ENCODE data around the gene SOCS7.
"Not testable (repeated sequence)": the region's sequence is repeated elsewhere in the genome, so short reads cannot be mapped to it uniquely, and the experiment has no call there.

SOCS7 gene

DNA sequence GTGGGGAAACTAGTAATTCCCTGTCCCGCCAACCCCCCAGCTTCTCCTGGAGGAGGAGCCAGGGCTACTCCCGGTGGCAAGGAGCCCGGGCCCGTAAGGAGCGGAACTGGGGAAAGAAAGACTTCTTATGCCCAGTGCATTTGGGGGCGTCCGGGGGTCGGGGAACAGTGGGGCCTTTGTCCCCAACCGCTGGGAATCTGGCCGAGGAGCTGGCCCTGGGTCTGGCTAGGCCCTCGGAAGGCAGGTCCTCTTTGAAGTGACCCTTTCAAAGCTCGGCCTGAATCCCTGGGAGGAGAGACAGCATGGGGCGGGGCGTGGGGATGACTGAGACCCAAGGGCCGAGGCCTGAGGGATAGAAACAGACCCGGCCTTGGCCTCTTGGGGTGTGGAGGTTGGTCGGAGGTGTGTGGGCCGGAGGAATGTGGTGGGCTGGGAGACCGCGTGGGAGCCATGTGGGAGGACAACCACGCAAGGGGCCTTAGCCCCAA lies 82.6 kb downstream of the SOCS7 start:
- Histone ChIP-seq H3K36me3 (no peaks in the 10 kb centered on the region), H3K27me3 (no peaks in the 10 kb centered on the region), H3K9me3 (no peaks in the 10 kb centered on the region), H3K4me1 (peaks cover 10% of the 10 kb centered on the region), H3K4me3 (ENCODE audit: low read depth, low read length) (no peak overlapping the region)
- no peak for DNase-seq
- no peak for TF ChIP-seq CTCF (IDR thresholded peaks at IDR 0.05; ENCODE audit: low read depth, low read length)

DNA sequence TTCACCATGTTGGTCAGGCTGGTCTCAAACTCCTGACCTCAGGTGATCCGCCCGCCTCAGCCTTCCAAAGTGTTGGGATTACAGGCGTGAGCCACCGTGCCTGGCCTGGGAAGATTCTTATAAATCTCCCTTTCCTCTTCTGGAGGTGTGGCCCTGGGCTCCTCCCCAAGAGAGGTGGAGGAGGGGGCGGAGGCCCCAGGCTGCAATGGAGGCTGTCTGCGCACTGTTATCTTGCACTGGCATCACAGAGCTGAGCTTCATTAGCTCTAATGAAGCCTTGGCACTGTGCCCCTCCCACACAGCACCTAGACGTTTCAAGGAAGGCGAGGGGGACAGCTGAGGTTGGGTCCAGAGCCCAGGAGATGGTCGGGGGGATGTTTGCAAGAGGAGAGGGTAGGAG lies 84.2 kb downstream of the SOCS7 start:
- no peak for TF ChIP-seq CTCF (IDR thresholded peaks at IDR 0.05; ENCODE audit: low read depth, low read length)
- Histone ChIP-seq H3K9me3 (no peaks in the 10 kb centered on the region), H3K4me3 (ENCODE audit: low read depth, low read length) (no peak overlapping the region), H3K27me3 (no peaks in the 10 kb centered on the region), H3K4me1 (peaks cover 10% of the 10 kb centered on the region), H3K36me3 (no peaks in the 10 kb centered on the region)
- DNase-seq: peak; percentile 53

- Histone ChIP-seq H3K9me3 (no peaks in the 10 kb centered on the region), H3K27me3 (no peaks in the 10 kb centered on the region), H3K4me3 (ENCODE audit: low read depth, low read length) (no peak overlapping the region), H3K36me3 (no peaks in the 10 kb centered on the region), H3K4me1 (peaks cover 10% of the 10 kb centered on the region)
- no peak for TF ChIP-seq CTCF (IDR thresholded peaks at IDR 0.05; ENCODE audit: low read depth, low read length)
- no peak for DNase-seq
Measured at GRCh38 chr17:38436386-38436785, 84.7 kb downstream of the SOCS7 start.

DNA sequence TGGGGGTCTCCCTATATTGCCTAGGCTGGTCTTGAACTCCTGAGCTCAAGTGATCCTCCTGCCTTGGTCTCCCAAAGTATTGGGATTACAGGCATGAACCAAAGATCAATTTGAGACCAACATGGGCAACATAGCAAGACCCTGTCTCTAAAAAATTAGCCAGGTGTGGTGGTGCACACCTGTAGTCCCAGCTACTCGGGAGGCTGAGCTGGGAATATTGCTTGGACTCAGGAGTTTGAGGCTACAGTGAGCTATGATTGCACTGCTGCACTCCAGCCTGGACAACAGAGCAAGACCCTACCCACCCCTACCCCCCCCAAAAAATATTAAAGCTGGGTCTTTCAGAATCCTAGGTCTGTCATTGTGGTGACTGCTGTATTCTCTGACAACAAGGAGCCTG lies 85.7 kb downstream of the SOCS7 start:
- not testable (repeated sequence) for H3K36me3 ChIP-seq; DNase-seq; H3K4me3 ChIP-seq (ENCODE audit: low read depth, low read length); H3K27me3 ChIP-seq; H3K4me1 ChIP-seq; H3K9me3 ChIP-seq

GRCh38 chr17:38439436-38439835 lies 87.8 kb downstream of the SOCS7 start:
- H3K27me3 ChIP-seq: no peaks in the 10 kb centered on the region
- TF ChIP-seq CTCF (IDR thresholded peaks at IDR 0.05; ENCODE audit: low read depth, low read length): no peak
- DNase-seq: no peak
- H3K4me1 ChIP-seq: peaks cover 10% of the 10 kb centered on the region
- H3K9me3 ChIP-seq: no peaks in the 10 kb centered on the region
- no peaks in the 10 kb centered on the region for H3K36me3 ChIP-seq
- no peak overlapping the region for H3K4me3 ChIP-seq (ENCODE audit: low read depth, low read length)

GRCh38 chr17:38440614-38441397 lies 89.2 kb downstream of the SOCS7 start:
- H3K27me3 ChIP-seq: no peaks in the 10 kb centered on the region
- H3K9me3 ChIP-seq: no peaks in the 10 kb centered on the region
- no peak for TF ChIP-seq CTCF (IDR thresholded peaks at IDR 0.05; ENCODE audit: low read depth, low read length)
- H3K4me3 ChIP-seq (ENCODE audit: low read depth, low read length): no peak overlapping the region
- no peak for DNase-seq
- no peaks in the 10 kb centered on the region for H3K36me3 ChIP-seq
- H3K4me1 ChIP-seq: peaks cover 6% of the 10 kb centered on the region
